ENCODE measurements around the gene PCYT1A. TPM values are rescaled to one million over a fixed set of nuclear protein-coding genes. Genes with fewer than 3 reads are reported as not detected.

PCYT1A gene
- total and polyA plus RNA-seq, 7 donors = 28.4 to 98.4 (median 62.9) TPM

GRCh38 chr3:196275126-196275525 is 12.4 kb downstream of the PCYT1A start:
- peaks cover 2 to 8% of the 10 kb centered on the region in 2 donors for H3K36me3 ChIP-seq (ENCODE audit: insufficient read depth in 1 of 2, low read depth in 1 of 2)
- H3K9me3 ChIP-seq = peaks cover 4% of the 10 kb centered on the region
- ATAC-seq = no peak
- DNase-seq = no peak
- H3K4me3 ChIP-seq = no peak overlapping the region
- no peak for TF ChIP-seq CTCF (IDR thresholded peaks at IDR 0.05)
- H3K27ac ChIP-seq = no peak overlapping the region
- WGBS, 3 donors = 78 to 97% (median 85%) methylated on average over 5 of the region's 5 CpGs
- H3K27me3 ChIP-seq (ENCODE audit: insufficient read depth in 3 of 3, low read length in 2 of 3) = no peaks in the 10 kb centered on the region
- peaks cover 28% of the 10 kb centered on the region for H3K4me1 ChIP-seq
- intact Hi-C loops (cut with DNase I) = no loop called here

- peaks cover 4 to 13% of the 10 kb centered on the region in 2 donors for H3K36me3 ChIP-seq (ENCODE audit: insufficient read depth in 1 of 2, low read depth in 1 of 2)
- 62 to 92% (median 67%) methylated on average over 5 of the region's 5 CpGs for WGBS, 3 donors
- ATAC-seq (no peak), DNase-seq (no peak)
- no peak for TF ChIP-seq CTCF (IDR thresholded peaks at IDR 0.05)
- intact Hi-C loops (cut with DNase I) = no loop called here
- H3K9me3 ChIP-seq = peaks cover 4% of the 10 kb centered on the region
- no peaks in the 10 kb centered on the region for H3K27me3 ChIP-seq (ENCODE audit: insufficient read depth in 3 of 3, low read length in 2 of 3)
- no peak overlapping the region for H3K4me3 ChIP-seq
- no peak overlapping the region for H3K27ac ChIP-seq
- H3K4me1 ChIP-seq = peaks cover 25% of the 10 kb centered on the region
Measured at GRCh38 chr3:196274585-196274984, 12.9 kb downstream of the PCYT1A start.

GRCh38 chr3:196273655-196274054 is 13.9 kb downstream of the PCYT1A start:
- H3K9me3 ChIP-seq = peaks cover 4% of the 10 kb centered on the region
- H3K27me3 ChIP-seq (ENCODE audit: insufficient read depth in 3 of 3, low read length in 2 of 3) = no peaks in the 10 kb centered on the region
- WGBS, 3 donors = 94 to 98% (median 96%) methylated on average over 12 of the region's 12 CpGs
- TF ChIP-seq CTCF (IDR thresholded peaks at IDR 0.05) = no peak
- peaks cover 6 to 23% of the 10 kb centered on the region in 2 donors for H3K36me3 ChIP-seq (ENCODE audit: insufficient read depth in 1 of 2, low read depth in 1 of 2)
- H3K27ac ChIP-seq = no peak overlapping the region
- no peak overlapping the region for H3K4me3 ChIP-seq
- H3K4me1 ChIP-seq = peaks cover 16% of the 10 kb centered on the region
- ATAC-seq = no peak
- no peak for DNase-seq
- intact Hi-C loops (cut with DNase I) = no loop called here

GRCh38 chr3:196272826-196273225 is 14.7 kb downstream of the PCYT1A start:
- Histone ChIP-seq H3K4me1 (peaks cover 10% of the 10 kb centered on the region), H3K4me3 (no peak overlapping the region), H3K27ac (peak overlapping the region; percentile 68), H3K9me3 (peaks cover 4% of the 10 kb centered on the region), H3K36me3 (ENCODE audit: insufficient read depth in 1 of 2, low read depth in 1 of 2) (peaks cover 6 to 31% of the 10 kb centered on the region in 2 donors), H3K27me3 (ENCODE audit: insufficient read depth in 3 of 3, low read length in 2 of 3) (no peaks in the 10 kb centered on the region)
- peak; percentile 89 to 97 (median 93) for ATAC-seq
- no peak for TF ChIP-seq CTCF (IDR thresholded peaks at IDR 0.05)
- DNase-seq = peak; percentile 30 to 72
- intact Hi-C loops (cut with DNase I) = no loop called here
- 38 to 75% (median 39%) methylated on average over 14 of the region's 14 CpGs for WGBS, 3 donors

- H3K4me1 ChIP-seq = peaks cover 10% of the 10 kb centered on the region
- 91 to 98% (median 94%) methylated on average over 5 of the region's 5 CpGs for WGBS, 3 donors
- peaks cover 6 to 54% of the 10 kb centered on the region in 2 donors for H3K36me3 ChIP-seq (ENCODE audit: insufficient read depth in 1 of 2, low read depth in 1 of 2)
- intact Hi-C loops (cut with DNase I) = no loop called here
- peaks cover 4% of the 10 kb centered on the region for H3K9me3 ChIP-seq
- H3K27me3 ChIP-seq (ENCODE audit: insufficient read depth in 3 of 3, low read length in 2 of 3) = no peaks in the 10 kb centered on the region
- TF ChIP-seq CTCF (IDR thresholded peaks at IDR 0.05) = no peak
- no peak overlapping the region for H3K4me3 ChIP-seq
- DNase-seq (no peak), ATAC-seq (no peak)
- H3K27ac ChIP-seq = no peak overlapping the region
Measured at GRCh38 chr3:196270499-196270898, 17.0 kb downstream of the PCYT1A start.
